ENCODE measurements around the gene COX8C.
"Not testable (repeated sequence)": the region's sequence is repeated elsewhere in the genome, so short reads cannot be mapped to it uniquely, and the experiment has no call there.

Gene COX8C

GRCh38 chr14:93379831-93380230 is 32.8 kb downstream of the COX8C start:
- no peak for DNase-seq

- DNase-seq, result no peak
These were observed 34.7 kb downstream of the COX8C start for GRCh38 chr14:93381644-93382043.

GRCh38 chr14:93384256-93384655 is 37.3 kb downstream of the COX8C start:
- DNase-seq, result not testable (repeated sequence)

GRCh38 chr14:93395231-93395630 is 48.2 kb downstream of the COX8C start:
- DNase-seq, result no peak

- DNase-seq, result no peak
These were observed 49.5 kb downstream of the COX8C start for GRCh38 chr14:93396456-93396855.
